Nephron progenitor cell (in vitro differentiated cells): ENCODE results near the gene HPSE2.
"Not testable (repeated sequence)": the region's sequence is repeated elsewhere in the genome, so short reads cannot be mapped to it uniquely, and the experiment has no call there.

Experiments used
- DNase-seq: peaks from one replicate; pipeline ENCODE4 v3.0.0; 2021
- H3K27ac Mint-ChIP-seq: 2 replicates; pipeline ENCODE4 v1.8.0; 2021; ENCODE audit warnings: mild to moderate bottlenecking, moderate library complexity, mixed read lengths
- H3K27me3 Mint-ChIP-seq: 2 replicates; pipeline ENCODE4 v1.8.0; 2021; ENCODE audit warnings: mild to moderate bottlenecking, low read depth, mixed read lengths; ENCODE audit not compliant: poor library complexity
- H3K36me3 Mint-ChIP-seq: 2 replicates; pipeline ENCODE4 v1.8.0; 2021; ENCODE audit warnings: low read depth, mixed read lengths
- H3K4me1 Mint-ChIP-seq: 2 replicates; pipeline ENCODE4 v1.8.0; 2021; ENCODE audit warnings: mixed read lengths
- H3K4me3 Mint-ChIP-seq: 2 replicates; pipeline ENCODE4 v1.8.0; 2021; ENCODE audit warnings: mild to moderate bottlenecking, moderate library complexity, mixed read lengths
- H3K9me3 Mint-ChIP-seq: 2 replicates; pipeline ENCODE4 v1.8.0; 2021; ENCODE audit warnings: mild to moderate bottlenecking, moderate library complexity, mixed read lengths
- TF ChIP-seq, protein P1 (sequence below): fragments of 200-600 bp; sonication (generic); IDR thresholded peaks from 2 replicates; pipeline ENCODE4 v1.5.0; 2021; ENCODE audit warnings: antibody characterized with exemption

HPSE2 gene

DNA sequence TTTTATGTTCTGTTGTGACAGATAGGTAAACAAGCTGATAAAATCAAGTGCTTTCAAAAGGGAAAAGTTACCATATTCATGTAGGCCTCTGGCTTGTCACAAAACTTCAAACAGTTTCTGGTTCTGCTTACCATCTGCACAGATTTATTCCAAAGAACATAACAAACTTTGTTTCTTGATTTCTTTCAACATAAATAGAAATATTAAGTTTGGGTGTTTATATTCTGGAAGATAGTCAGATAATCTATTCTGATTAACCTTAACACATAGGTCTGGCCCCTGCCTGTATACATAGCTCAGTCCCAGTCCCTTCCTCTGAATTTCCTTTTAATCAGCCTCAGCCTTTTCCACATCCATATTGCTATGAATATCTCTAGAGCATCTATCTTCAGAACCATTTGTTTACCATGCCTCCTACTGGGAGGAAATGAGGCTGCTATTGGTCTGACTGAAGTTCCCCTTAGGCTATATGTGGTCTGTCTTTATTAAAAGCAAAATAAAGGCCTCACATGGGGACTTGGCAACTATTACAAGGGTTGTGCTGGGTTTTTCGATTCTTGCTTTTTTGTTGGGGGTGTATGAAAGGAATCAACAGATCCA lies 319.0 kb downstream of the HPSE2 start:
- DNase-seq, result no peak
- TF ChIP-seq, protein P1, sequence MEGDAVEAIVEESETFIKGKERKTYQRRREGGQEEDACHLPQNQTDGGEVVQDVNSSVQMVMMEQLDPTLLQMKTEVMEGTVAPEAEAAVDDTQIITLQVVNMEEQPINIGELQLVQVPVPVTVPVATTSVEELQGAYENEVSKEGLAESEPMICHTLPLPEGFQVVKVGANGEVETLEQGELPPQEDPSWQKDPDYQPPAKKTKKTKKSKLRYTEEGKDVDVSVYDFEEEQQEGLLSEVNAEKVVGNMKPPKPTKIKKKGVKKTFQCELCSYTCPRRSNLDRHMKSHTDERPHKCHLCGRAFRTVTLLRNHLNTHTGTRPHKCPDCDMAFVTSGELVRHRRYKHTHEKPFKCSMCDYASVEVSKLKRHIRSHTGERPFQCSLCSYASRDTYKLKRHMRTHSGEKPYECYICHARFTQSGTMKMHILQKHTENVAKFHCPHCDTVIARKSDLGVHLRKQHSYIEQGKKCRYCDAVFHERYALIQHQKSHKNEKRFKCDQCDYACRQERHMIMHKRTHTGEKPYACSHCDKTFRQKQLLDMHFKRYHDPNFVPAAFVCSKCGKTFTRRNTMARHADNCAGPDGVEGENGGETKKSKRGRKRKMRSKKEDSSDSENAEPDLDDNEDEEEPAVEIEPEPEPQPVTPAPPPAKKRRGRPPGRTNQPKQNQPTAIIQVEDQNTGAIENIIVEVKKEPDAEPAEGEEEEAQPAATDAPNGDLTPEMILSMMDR, result no peak
- no peak overlapping the region for H3K4me3 Mint-ChIP-seq
- no peaks in the 10 kb centered on the region for H3K9me3 Mint-ChIP-seq
- H3K27ac Mint-ChIP-seq, result peak overlapping the region; percentile 30
- H3K27me3 Mint-ChIP-seq, result no peaks in the 10 kb centered on the region
- peaks cover 36% of the 10 kb centered on the region for H3K4me1 Mint-ChIP-seq
- H3K36me3 Mint-ChIP-seq, result no peaks in the 10 kb centered on the region

DNA sequence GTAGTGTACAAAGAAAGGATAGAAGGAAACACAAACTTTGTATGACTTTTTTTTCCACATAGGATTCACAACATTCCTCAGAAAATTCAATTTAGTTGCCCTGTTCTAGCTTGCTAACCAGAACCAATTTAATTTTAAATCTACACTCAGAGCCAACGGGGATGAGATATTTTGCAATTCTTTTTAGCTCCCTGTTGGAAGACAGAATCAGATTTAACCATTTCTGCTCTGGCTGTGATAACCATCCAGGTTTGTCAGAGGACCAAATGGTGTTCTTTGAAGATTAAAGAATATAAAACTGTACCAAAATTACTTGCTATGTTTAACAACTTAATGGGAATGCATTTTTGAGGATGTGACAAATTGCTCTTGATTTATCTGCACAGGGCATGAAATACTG lies 319.7 kb downstream of the HPSE2 start:
- no peak overlapping the region for H3K4me3 Mint-ChIP-seq
- DNase-seq, result no peak
- H3K9me3 Mint-ChIP-seq, result no peaks in the 10 kb centered on the region
- H3K27ac Mint-ChIP-seq, result no peak overlapping the region
- H3K27me3 Mint-ChIP-seq, result no peaks in the 10 kb centered on the region
- H3K36me3 Mint-ChIP-seq, result no peaks in the 10 kb centered on the region
- TF ChIP-seq, protein P1, result no peak
- H3K4me1 Mint-ChIP-seq, result peaks cover 30% of the 10 kb centered on the region

DNA sequence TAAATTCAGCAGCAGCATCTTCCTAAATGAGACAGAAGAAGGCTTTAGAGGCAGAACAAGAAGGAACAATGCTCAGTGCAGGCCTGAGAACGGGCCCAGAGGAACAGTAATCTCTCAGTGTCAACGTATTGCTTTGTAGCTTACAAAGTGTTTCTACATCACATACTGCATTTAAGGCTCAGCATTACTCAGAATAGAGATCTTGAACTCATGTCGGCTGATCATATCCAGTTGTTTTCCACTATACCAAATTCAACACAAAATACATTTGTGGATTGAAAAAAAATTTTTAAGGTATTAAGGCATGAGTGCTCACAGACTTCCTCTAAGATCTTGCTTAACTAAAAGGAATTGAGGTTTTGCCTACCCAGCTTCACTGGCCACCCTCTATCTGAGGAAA lies 325.1 kb downstream of the HPSE2 start:
- Mint-ChIP-seq H3K27me3 (no peaks in the 10 kb centered on the region), H3K36me3 (no peaks in the 10 kb centered on the region), H3K4me3 (no peak overlapping the region), H3K27ac (no peak overlapping the region), H3K9me3 (no peaks in the 10 kb centered on the region), H3K4me1 (peaks cover 9% of the 10 kb centered on the region)
- no peak for DNase-seq
- TF ChIP-seq, protein P1, result no peak

DNA sequence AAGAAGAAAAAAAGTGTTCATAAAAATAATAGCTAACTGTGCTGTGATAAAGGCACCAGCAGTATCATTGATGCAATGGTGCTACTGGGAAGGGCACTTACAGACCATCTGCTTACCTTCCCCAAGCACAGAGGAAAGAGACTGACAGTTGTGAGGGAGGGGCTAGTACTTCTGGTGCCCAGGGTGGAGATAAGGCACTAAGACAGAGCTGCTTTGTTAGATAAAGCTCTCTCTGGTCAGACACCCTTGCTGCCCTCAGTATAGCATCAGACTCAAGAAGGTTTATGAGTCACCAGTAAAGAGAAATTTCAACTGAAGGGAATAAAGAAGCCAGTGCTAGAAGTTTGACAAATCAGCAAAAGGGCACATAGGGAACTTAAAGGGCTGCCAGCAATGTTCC lies 325.6 kb downstream of the HPSE2 start:
- Mint-ChIP-seq H3K27me3 (no peaks in the 10 kb centered on the region), H3K36me3 (no peaks in the 10 kb centered on the region), H3K4me3 (no peak overlapping the region), H3K27ac (no peak overlapping the region), H3K9me3 (no peaks in the 10 kb centered on the region), H3K4me1 (peaks cover 9% of the 10 kb centered on the region)
- DNase-seq, result no peak
- TF ChIP-seq, protein P1, result no peak

DNA sequence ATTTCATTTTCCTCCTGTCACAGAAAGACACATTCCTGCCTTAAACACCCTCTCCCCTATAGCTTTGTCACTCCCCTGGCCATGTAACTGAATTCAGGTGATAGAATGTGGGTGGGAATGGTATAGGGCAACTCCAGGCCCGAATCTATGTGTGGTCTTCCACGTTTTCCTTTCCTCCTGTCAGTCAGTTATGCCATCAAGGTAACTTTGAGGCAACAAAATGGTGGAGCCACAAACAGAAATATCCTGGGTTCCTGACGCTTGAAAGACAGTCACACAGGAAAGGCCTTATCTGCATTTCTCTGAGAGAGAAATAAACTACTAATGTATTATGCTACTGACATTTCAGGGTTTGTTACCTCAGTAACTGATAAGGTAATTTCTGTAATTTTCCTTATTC lies 326.8 kb downstream of the HPSE2 start:
- Mint-ChIP-seq H3K9me3 (no peaks in the 10 kb centered on the region), H3K36me3 (no peaks in the 10 kb centered on the region), H3K27ac (no peak overlapping the region), H3K27me3 (no peaks in the 10 kb centered on the region), H3K4me1 (peaks cover 5% of the 10 kb centered on the region), H3K4me3 (no peak overlapping the region)
- no peak for DNase-seq
- TF ChIP-seq, protein P1, result no peak

DNA sequence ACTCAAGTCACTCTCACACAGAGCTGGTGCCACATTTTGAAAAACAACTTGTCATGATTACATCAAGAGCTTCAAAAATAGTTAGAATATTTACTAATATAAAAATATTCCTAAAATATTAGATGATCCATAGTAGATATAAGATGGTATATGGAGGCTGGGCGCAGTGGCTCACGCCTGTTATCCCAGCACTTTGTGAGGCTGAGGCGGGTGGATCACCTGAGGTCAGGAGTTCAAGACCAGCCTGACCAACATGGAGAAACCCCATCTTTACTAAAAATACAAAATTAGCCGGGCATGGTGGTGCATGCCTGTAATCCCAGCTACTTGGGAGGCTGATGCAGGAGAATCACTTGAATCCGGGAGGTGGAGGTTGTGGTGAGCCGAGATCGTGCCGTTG lies 327.4 kb downstream of the HPSE2 start:
- not testable (repeated sequence) for H3K27me3 Mint-ChIP-seq, H3K4me1 Mint-ChIP-seq, H3K9me3 Mint-ChIP-seq, H3K36me3 Mint-ChIP-seq, H3K27ac Mint-ChIP-seq, DNase-seq, H3K4me3 Mint-ChIP-seq
